Lower leg skin (tissue), 4 donors: Measurements from ENCODE around the gene CTSE. TPM values are rescaled to one million over a fixed set of nuclear protein-coding genes. Genes with fewer than 3 reads are reported as not detected.

Source experiments
- DNase-seq, 2 donors: peaks; one replicate each; pipeline ENCODE4 v3.0.0-alpha.2; 2019; ENCODE audit warnings: low spot score in 2 of 2
- H3K4me3 ChIP-seq: fragments of 200-600 bp; sonication (generic); 2 replicates; pipeline ENCODE4 v1.5.1; 2017; ENCODE audit warnings: mild to moderate bottlenecking, low read depth; ENCODE audit not compliant: poor library complexity, severe bottlenecking
- POLR2A ChIP-seq, 2 donors: fragments of 450-650 bp; IDR thresholded peaks; one replicate each; pipeline ENCODE4 v1.6.1; 2016 to 2017; ENCODE audit warnings: antibody characterized with exemption in 2 of 2, mild to moderate bottlenecking in 1 of 2, moderate library complexity in 1 of 2
- WGBS, 2 donors: methylation state at CpG; one replicate each; pipeline ENCODE4 v1.1.5; 2018; 5-methylcytosine and 5-hydroxymethylcytosine counted together
- intact Hi-C: fragments of 100-400 bp; cut with DNase I; formaldehyde crosslinking; loops from one replicate; pipeline ENCODE4 v1.15.0; 2023; ENCODE audit warnings: low total_unique reads
- total RNA-seq, 4 donors: library from RNA; depleted of rRNA; stranded (reverse); fragments of >200 nt; gene quantifications; one replicate each; pipeline ENCODE4 v1.1.0, GENCODE V29; 2016
- TF ChIP-seq, protein P1 (sequence below), 3 donors: fragments of 450-650 bp; IDR thresholded peaks; one replicate each; pipeline ENCODE4 v1.5.1; 2016; ENCODE audit warnings: antibody characterized with exemption in 3 of 3, mild to moderate bottlenecking in 3 of 3, moderate library complexity in 2 of 3

The CTSE gene
- total RNA-seq, 4 donors from 2014 or later: not detected

GRCh38 chr1:206003854-206004800 is 19.6 kb downstream of the CTSE start:
- TF ChIP-seq, protein P1, sequence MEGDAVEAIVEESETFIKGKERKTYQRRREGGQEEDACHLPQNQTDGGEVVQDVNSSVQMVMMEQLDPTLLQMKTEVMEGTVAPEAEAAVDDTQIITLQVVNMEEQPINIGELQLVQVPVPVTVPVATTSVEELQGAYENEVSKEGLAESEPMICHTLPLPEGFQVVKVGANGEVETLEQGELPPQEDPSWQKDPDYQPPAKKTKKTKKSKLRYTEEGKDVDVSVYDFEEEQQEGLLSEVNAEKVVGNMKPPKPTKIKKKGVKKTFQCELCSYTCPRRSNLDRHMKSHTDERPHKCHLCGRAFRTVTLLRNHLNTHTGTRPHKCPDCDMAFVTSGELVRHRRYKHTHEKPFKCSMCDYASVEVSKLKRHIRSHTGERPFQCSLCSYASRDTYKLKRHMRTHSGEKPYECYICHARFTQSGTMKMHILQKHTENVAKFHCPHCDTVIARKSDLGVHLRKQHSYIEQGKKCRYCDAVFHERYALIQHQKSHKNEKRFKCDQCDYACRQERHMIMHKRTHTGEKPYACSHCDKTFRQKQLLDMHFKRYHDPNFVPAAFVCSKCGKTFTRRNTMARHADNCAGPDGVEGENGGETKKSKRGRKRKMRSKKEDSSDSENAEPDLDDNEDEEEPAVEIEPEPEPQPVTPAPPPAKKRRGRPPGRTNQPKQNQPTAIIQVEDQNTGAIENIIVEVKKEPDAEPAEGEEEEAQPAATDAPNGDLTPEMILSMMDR (IDR thresholded peaks at IDR 0.05): no peak
- no peak for TF ChIP-seq POLR2A (IDR thresholded peaks at IDR 0.05)
- no peak overlapping the region for H3K4me3 ChIP-seq
- peak in 1 of 2 donors; percentile 15 for DNase-seq
- 76 to 77% methylated on average over 7 of the region's 7 CpGs for WGBS, 2 donors
- intact Hi-C loops: no loop called here

GRCh38 chr1:206002871-206003801 is 20.6 kb downstream of the CTSE start, which contains the start of gene RAB7B:
Gene RAB7B, minus strand, starts transcription at chr1:206003395. Its CDS starts 9,260 bp downstream, at chr1:205994135.
- 13 to 21% methylated on average over 11 to 12 of the region's 12 CpGs for WGBS, 2 donors
- TF ChIP-seq, protein P1 (IDR thresholded peaks at IDR 0.05): no peak
- no peak for TF ChIP-seq POLR2A (IDR thresholded peaks at IDR 0.05)
- DNase-seq: peak; percentile 83 to 95
- peak within 1 kb of the TSS; percentile 22 for H3K4me3 ChIP-seq
- intact Hi-C loops: no loop called here

GRCh38 chr1:206002160-206002559 is 21.5 kb downstream of the CTSE start:
- DNase-seq: peak; percentile 51 to 75
- intact Hi-C loops: no loop called here
- H3K4me3 ChIP-seq: no peak overlapping the region
- TF ChIP-seq POLR2A (IDR thresholded peaks at IDR 0.05): no peak
- TF ChIP-seq, protein P1 (IDR thresholded peaks at IDR 0.05): no peak
- WGBS, 2 donors: 48 to 54% methylated on average over 3 of the region's 3 CpGs

DNA sequence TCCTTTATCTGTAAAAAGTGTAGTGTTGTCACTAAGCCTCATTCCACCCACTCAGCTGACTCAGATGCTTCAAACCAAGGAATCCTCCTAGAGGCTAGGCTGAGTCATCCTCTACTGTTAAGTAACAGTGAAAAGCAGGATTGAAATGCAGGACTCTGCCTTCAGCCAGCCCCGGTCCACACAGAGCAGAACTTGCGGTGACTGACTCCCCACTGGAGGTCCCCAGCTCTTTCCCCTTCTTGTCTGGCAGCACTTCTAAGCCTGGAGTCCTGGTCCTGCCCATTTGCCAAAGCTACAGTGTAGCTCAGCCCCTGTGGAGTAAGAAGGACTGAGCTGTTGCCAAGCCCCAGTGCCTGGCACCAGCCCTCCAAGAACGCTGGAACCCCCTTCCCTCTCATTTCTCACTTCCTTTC is 22.2 kb downstream of the CTSE start:
- TF ChIP-seq POLR2A (IDR thresholded peaks at IDR 0.05): no peak
- TF ChIP-seq, protein P1 (IDR thresholded peaks at IDR 0.05): no peak
- intact Hi-C loops: no loop called here
- 8 to 14% methylated on average over 3 of the region's 3 CpGs for WGBS, 2 donors
- peak; percentile 71 to 83 for DNase-seq
- H3K4me3 ChIP-seq: no peak overlapping the region

DNA sequence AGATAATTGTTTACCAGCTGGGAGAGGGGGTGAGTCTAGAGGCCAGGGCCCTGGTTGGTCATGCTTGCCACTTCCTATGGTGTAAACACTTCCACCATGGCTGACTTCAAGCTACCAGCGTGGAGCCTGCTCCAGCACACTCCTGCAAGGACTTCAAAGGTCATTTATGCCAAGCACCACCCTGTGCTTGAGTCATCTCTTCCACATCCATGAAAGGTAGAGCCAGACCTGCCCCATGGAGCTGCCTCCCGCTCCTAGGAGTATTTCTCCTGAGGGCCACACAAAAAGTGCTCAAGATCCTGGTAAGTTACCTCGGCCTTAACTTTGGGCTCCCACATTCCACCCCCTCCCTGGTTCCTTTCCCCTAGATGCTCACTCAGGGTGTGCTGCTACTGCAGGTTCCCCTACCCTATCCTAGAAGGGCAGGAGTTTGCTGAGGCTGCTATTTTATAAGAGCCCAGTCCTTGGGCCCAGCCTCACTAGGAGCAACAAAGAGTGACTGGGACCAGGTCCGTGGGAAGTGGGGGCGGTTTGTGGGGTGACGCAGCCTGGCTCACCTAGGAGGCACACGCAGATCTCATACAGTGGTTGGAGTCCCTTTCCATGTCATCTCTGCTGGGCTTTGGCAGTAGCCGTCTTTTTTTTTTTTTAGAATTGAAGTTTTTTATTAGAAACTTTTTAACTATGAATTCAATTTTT is 22.9 kb downstream of the CTSE start:
- no peak overlapping the region for H3K4me3 ChIP-seq
- WGBS, 2 donors: 44 to 45% methylated on average over 8 of the region's 8 CpGs
- TF ChIP-seq, protein P1 (IDR thresholded peaks at IDR 0.05): no peak
- no peak for TF ChIP-seq POLR2A (IDR thresholded peaks at IDR 0.05)
- peak in 1 of 2 donors; percentile 72 for DNase-seq
- intact Hi-C loops: no loop called here
